ENCODE data around the gene SEPSECS. TPM values are rescaled to one million over a fixed set of nuclear protein-coding genes. Genes with fewer than 3 reads are reported as not detected.

Gene SEPSECS
- total RNA-seq, 1 donor from 2014 or later, result 12.0 TPM

DNA sequence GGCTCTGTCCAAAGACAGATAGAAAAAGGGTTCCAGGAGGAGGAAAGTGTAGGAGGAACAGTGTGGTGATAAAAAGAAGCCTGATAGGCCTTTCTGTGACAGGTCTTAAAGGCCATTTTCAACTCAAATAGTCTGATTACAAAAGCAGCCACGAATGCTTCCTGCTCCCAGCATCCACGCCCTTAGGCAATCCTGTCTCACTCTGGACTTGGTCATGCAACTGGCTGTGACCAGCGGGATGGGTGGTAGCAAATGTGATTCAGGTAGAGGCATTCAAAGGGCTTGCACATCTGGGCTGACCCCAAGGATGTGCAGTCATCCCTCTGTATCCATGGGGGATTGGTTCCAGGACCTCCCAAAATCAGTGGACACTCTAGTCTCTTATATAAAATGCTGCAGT is 14.4 kb upstream of the SEPSECS start:
- no peaks in the 10 kb centered on the region for H3K36me3 Mint-ChIP-seq (ENCODE audit: low read depth, unreplicated experiment)
- no peaks in the 10 kb centered on the region for H3K9me3 Mint-ChIP-seq (ENCODE audit: unreplicated experiment)
- no peak overlapping the region for H3K27ac Mint-ChIP-seq (ENCODE audit: unreplicated experiment)
- no peaks in the 10 kb centered on the region for H3K27me3 Mint-ChIP-seq (ENCODE audit: unreplicated experiment)
- TF ChIP-seq, protein P1, sequence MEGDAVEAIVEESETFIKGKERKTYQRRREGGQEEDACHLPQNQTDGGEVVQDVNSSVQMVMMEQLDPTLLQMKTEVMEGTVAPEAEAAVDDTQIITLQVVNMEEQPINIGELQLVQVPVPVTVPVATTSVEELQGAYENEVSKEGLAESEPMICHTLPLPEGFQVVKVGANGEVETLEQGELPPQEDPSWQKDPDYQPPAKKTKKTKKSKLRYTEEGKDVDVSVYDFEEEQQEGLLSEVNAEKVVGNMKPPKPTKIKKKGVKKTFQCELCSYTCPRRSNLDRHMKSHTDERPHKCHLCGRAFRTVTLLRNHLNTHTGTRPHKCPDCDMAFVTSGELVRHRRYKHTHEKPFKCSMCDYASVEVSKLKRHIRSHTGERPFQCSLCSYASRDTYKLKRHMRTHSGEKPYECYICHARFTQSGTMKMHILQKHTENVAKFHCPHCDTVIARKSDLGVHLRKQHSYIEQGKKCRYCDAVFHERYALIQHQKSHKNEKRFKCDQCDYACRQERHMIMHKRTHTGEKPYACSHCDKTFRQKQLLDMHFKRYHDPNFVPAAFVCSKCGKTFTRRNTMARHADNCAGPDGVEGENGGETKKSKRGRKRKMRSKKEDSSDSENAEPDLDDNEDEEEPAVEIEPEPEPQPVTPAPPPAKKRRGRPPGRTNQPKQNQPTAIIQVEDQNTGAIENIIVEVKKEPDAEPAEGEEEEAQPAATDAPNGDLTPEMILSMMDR (IDR thresholded peaks at IDR 0.05; ENCODE audit: unreplicated experiment), result no peak
- H3K4me3 Mint-ChIP-seq (ENCODE audit: unreplicated experiment), result no peak overlapping the region
- no peak for DNase-seq (ENCODE audit: low spot score)
- peaks cover 3% of the 10 kb centered on the region for H3K4me1 Mint-ChIP-seq (ENCODE audit: unreplicated experiment)

- Mint-ChIP-seq H3K4me1 (ENCODE audit: unreplicated experiment) (peaks cover 3% of the 10 kb centered on the region), H3K36me3 (ENCODE audit: low read depth, unreplicated experiment) (no peaks in the 10 kb centered on the region), H3K9me3 (ENCODE audit: unreplicated experiment) (no peaks in the 10 kb centered on the region), H3K27ac (ENCODE audit: unreplicated experiment) (no peak overlapping the region), H3K4me3 (ENCODE audit: unreplicated experiment) (no peak overlapping the region), H3K27me3 (ENCODE audit: unreplicated experiment) (no peaks in the 10 kb centered on the region)
- TF ChIP-seq, protein P1 (IDR thresholded peaks at IDR 0.05; ENCODE audit: unreplicated experiment), result no peak
- DNase-seq (ENCODE audit: low spot score), result no peak
Measured at GRCh38 chr4:25172961-25173915, 13.0 kb upstream of the SEPSECS start.

DNA sequence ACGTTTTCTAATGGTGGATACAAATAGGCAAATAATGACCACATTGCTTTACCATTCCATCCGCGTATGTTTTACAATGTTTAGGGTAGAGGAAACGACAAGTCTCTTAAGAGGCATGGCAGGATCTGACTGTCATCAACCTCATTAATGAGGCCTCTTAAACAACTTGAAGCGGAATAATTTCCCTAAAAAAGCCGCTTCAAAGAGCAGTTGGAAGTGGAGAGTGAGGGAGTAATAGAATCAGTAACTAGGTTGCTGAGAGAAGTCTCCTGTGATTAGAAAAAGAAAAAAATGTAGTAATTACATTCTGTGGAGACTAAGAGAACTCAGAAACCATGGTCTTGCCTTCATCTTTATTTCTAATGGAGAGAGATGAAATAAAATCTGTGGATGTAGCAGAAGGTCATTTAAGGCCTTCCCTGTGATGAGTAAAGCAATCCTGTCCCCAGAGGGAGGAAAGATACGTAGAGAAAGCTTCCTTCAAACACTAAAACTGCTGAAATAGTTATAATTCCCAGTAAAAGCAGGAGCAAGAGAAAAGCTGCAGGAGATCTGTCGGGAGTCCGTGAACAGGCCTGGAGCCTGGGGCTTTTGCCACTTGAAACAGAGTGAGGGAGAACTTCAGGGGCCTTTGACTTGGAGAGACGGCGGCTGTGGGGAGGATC is 11.1 kb upstream of the SEPSECS start:
- no peak overlapping the region for H3K27ac Mint-ChIP-seq (ENCODE audit: unreplicated experiment)
- peaks cover 2% of the 10 kb centered on the region for H3K36me3 Mint-ChIP-seq (ENCODE audit: low read depth, unreplicated experiment)
- H3K27me3 Mint-ChIP-seq (ENCODE audit: unreplicated experiment), result no peaks in the 10 kb centered on the region
- TF ChIP-seq, protein P1 (IDR thresholded peaks at IDR 0.05; ENCODE audit: unreplicated experiment), result no peak
- peaks cover 3% of the 10 kb centered on the region for H3K4me1 Mint-ChIP-seq (ENCODE audit: unreplicated experiment)
- H3K4me3 Mint-ChIP-seq (ENCODE audit: unreplicated experiment), result no peak overlapping the region
- no peak for DNase-seq (ENCODE audit: low spot score)
- H3K9me3 Mint-ChIP-seq (ENCODE audit: unreplicated experiment), result peaks cover 2% of the 10 kb centered on the region

DNA sequence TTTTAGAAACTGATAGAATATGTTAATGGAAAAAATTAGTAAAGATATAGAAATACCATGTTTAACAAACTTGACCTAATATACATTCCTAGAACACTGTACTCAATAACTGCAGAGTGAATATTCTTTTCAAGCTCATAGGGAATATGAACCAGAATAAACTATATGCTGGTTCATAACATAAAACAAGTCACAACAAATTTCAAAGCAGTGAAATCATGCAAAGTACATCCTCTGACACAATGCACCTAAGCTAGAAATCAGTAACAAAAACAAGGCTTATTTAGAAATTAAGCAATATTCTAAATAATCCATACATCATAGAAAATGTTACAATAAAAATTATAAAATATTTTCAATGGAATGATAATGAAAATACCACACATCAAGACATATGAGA is 9.2 kb upstream of the SEPSECS start:
- H3K4me3 Mint-ChIP-seq (ENCODE audit: unreplicated experiment), result no peak overlapping the region
- no peak overlapping the region for H3K27ac Mint-ChIP-seq (ENCODE audit: unreplicated experiment)
- TF ChIP-seq, protein P1 (IDR thresholded peaks at IDR 0.05; ENCODE audit: unreplicated experiment), result no peak
- H3K9me3 Mint-ChIP-seq (ENCODE audit: unreplicated experiment), result peaks cover 4% of the 10 kb centered on the region
- H3K36me3 Mint-ChIP-seq (ENCODE audit: low read depth, unreplicated experiment), result peaks cover 5% of the 10 kb centered on the region
- DNase-seq (ENCODE audit: low spot score), result no peak
- H3K27me3 Mint-ChIP-seq (ENCODE audit: unreplicated experiment), result no peaks in the 10 kb centered on the region
- peaks cover 3% of the 10 kb centered on the region for H3K4me1 Mint-ChIP-seq (ENCODE audit: unreplicated experiment)

- Mint-ChIP-seq H3K27me3 (ENCODE audit: unreplicated experiment) (no peaks in the 10 kb centered on the region), H3K4me3 (ENCODE audit: unreplicated experiment) (no peak overlapping the region), H3K4me1 (ENCODE audit: unreplicated experiment) (peaks cover 7% of the 10 kb centered on the region), H3K9me3 (ENCODE audit: unreplicated experiment) (peaks cover 4% of the 10 kb centered on the region), H3K36me3 (ENCODE audit: low read depth, unreplicated experiment) (peaks cover 5% of the 10 kb centered on the region), H3K27ac (ENCODE audit: unreplicated experiment) (no peak overlapping the region)
- DNase-seq (ENCODE audit: low spot score), result no peak
- TF ChIP-seq, protein P1 (IDR thresholded peaks at IDR 0.05; ENCODE audit: unreplicated experiment), result no peak
Measured at GRCh38 chr4:25165916-25166315, 5.7 kb upstream of the SEPSECS start.
